ENCODE results near the gene COX4I1.

- TF ChIP-seq CTCF (IDR thresholded peaks at IDR 0.05; ENCODE audit: insufficient read depth, low read depth, low read length) (no peak), EZH2 (IDR thresholded peaks at IDR 0.05; ENCODE audit: insufficient read depth, low read length) (no peak)
Observed at GRCh38 chr16:85763616-85764015, 35.9 kb upstream of the COX4I1 start.

Measured in astrocyte (in vitro differentiated cells and primary cell).